Measurements from ENCODE around the gene SNX25. TPM values are rescaled to one million over a fixed set of nuclear protein-coding genes. Genes with fewer than 3 reads are reported as not detected.

SNX25 gene
- total RNA-seq, 2 experiments from 2014 or later: 12.4 to 14.3 TPM

GRCh38 chr4:185285632-185286393, 76.4 kb downstream of the SNX25 start:
- H3K36me3 Mint-ChIP-seq: peaks cover 15% of the 10 kb centered on the region
- H3K4me1 Mint-ChIP-seq: no peaks in the 10 kb centered on the region
- no peak overlapping the region for H3K27ac Mint-ChIP-seq
- H3K9me3 Mint-ChIP-seq: no peaks in the 10 kb centered on the region
- H3K27me3 Mint-ChIP-seq: no peaks in the 10 kb centered on the region
- DNase-seq: no peak
- no peak overlapping the region for H3K4me3 Mint-ChIP-seq

GRCh38 chr4:185286571-185286970, 77.2 kb downstream of the SNX25 start:
- H3K4me1 Mint-ChIP-seq: no peaks in the 10 kb centered on the region
- no peak overlapping the region for H3K4me3 Mint-ChIP-seq
- H3K9me3 Mint-ChIP-seq: no peaks in the 10 kb centered on the region
- no peak overlapping the region for H3K27ac Mint-ChIP-seq
- H3K27me3 Mint-ChIP-seq: no peaks in the 10 kb centered on the region
- H3K36me3 Mint-ChIP-seq: peaks cover 20% of the 10 kb centered on the region
- DNase-seq: no peak

GRCh38 chr4:185287031-185287430, 77.6 kb downstream of the SNX25 start:
- Mint-ChIP-seq H3K4me3 (no peak overlapping the region), H3K36me3 (peaks cover 25% of the 10 kb centered on the region), H3K27ac (no peak overlapping the region), H3K4me1 (no peaks in the 10 kb centered on the region), H3K9me3 (no peaks in the 10 kb centered on the region), H3K27me3 (no peaks in the 10 kb centered on the region)
- no peak for DNase-seq

GRCh38 chr4:185290018-185290607, 80.7 kb downstream of the SNX25 start:
- H3K27me3 Mint-ChIP-seq: no peaks in the 10 kb centered on the region
- no peaks in the 10 kb centered on the region for H3K9me3 Mint-ChIP-seq
- peaks cover 39% of the 10 kb centered on the region for H3K36me3 Mint-ChIP-seq
- H3K4me3 Mint-ChIP-seq: no peak overlapping the region
- H3K4me1 Mint-ChIP-seq: no peaks in the 10 kb centered on the region
- H3K27ac Mint-ChIP-seq: no peak overlapping the region
- DNase-seq: no peak

GRCh38 chr4:185290656-185291055, 81.3 kb downstream of the SNX25 start:
- Mint-ChIP-seq H3K4me3 (no peak overlapping the region), H3K4me1 (no peaks in the 10 kb centered on the region), H3K9me3 (no peaks in the 10 kb centered on the region), H3K27ac (no peak overlapping the region), H3K36me3 (peaks cover 42% of the 10 kb centered on the region), H3K27me3 (no peaks in the 10 kb centered on the region)
- no peak for DNase-seq

GRCh38 chr4:185293202-185293601, 83.8 kb downstream of the SNX25 start:
- no peak for DNase-seq
- Mint-ChIP-seq H3K27me3 (no peaks in the 10 kb centered on the region), H3K4me1 (no peaks in the 10 kb centered on the region), H3K36me3 (peaks cover 44% of the 10 kb centered on the region), H3K27ac (no peak overlapping the region), H3K9me3 (no peaks in the 10 kb centered on the region), H3K4me3 (no peak overlapping the region)

- Mint-ChIP-seq H3K4me3 (no peak overlapping the region), H3K27me3 (no peaks in the 10 kb centered on the region), H3K4me1 (no peaks in the 10 kb centered on the region), H3K27ac (no peak overlapping the region), H3K36me3 (peaks cover 26% of the 10 kb centered on the region), H3K9me3 (no peaks in the 10 kb centered on the region)
- DNase-seq: no peak
Observed at GRCh38 chr4:185296665-185297460, 87.5 kb downstream of the SNX25 start.

GRCh38 chr4:185298728-185299430, 89.5 kb downstream of the SNX25 start:
- no peaks in the 10 kb centered on the region for H3K4me1 Mint-ChIP-seq
- H3K4me3 Mint-ChIP-seq: no peak overlapping the region
- no peak for DNase-seq
- peaks cover 15% of the 10 kb centered on the region for H3K36me3 Mint-ChIP-seq
- no peaks in the 10 kb centered on the region for H3K9me3 Mint-ChIP-seq
- H3K27me3 Mint-ChIP-seq: no peaks in the 10 kb centered on the region
- H3K27ac Mint-ChIP-seq: no peak overlapping the region

GRCh38 chr4:185304541-185304940, 95.1 kb downstream of the SNX25 start:
- Mint-ChIP-seq H3K4me1 (peaks cover 3% of the 10 kb centered on the region), H3K36me3 (peaks cover 8% of the 10 kb centered on the region), H3K27ac (no peak overlapping the region), H3K4me3 (no peak overlapping the region), H3K9me3 (no peaks in the 10 kb centered on the region), H3K27me3 (no peaks in the 10 kb centered on the region)
- no peak for DNase-seq

- Mint-ChIP-seq H3K36me3 (peaks cover 8% of the 10 kb centered on the region), H3K4me3 (no peak overlapping the region), H3K4me1 (peaks cover 3% of the 10 kb centered on the region), H3K9me3 (no peaks in the 10 kb centered on the region), H3K27ac (no peak overlapping the region), H3K27me3 (no peaks in the 10 kb centered on the region)
- peak; percentile 8 for DNase-seq
Observed at GRCh38 chr4:185304944-185305690, 95.7 kb downstream of the SNX25 start.

- Mint-ChIP-seq H3K36me3 (peaks cover 8% of the 10 kb centered on the region), H3K4me1 (peaks cover 3% of the 10 kb centered on the region), H3K27me3 (no peaks in the 10 kb centered on the region), H3K27ac (no peak overlapping the region), H3K9me3 (no peaks in the 10 kb centered on the region), H3K4me3 (no peak overlapping the region)
- no peak for DNase-seq
Observed at GRCh38 chr4:185305979-185306442, 96.6 kb downstream of the SNX25 start.

- H3K27ac Mint-ChIP-seq: no peak overlapping the region
- no peaks in the 10 kb centered on the region for H3K27me3 Mint-ChIP-seq
Observed at GRCh38 chr4:185307136-185307950, 97.9 kb downstream of the SNX25 start.

GRCh38 chr4:185309770-185310169, 100.4 kb downstream of the SNX25 start:
- H3K27me3 Mint-ChIP-seq: no peaks in the 10 kb centered on the region
- H3K4me1 Mint-ChIP-seq: peaks cover 2% of the 10 kb centered on the region
- no peaks in the 10 kb centered on the region for H3K9me3 Mint-ChIP-seq
- no peak overlapping the region for H3K4me3 Mint-ChIP-seq
- H3K36me3 Mint-ChIP-seq: peaks cover 32% of the 10 kb centered on the region
- no peak for DNase-seq
- H3K27ac Mint-ChIP-seq: no peak overlapping the region

More at GRCh38 chr4:185307136-185307950, 97.9 kb downstream of the SNX25 start:
- no peak for DNase-seq
- Mint-ChIP-seq H3K4me3 (no peak overlapping the region), H3K9me3 (no peaks in the 10 kb centered on the region), H3K4me1 (peaks cover 3% of the 10 kb centered on the region), H3K36me3 (peaks cover 15% of the 10 kb centered on the region)

Data from activated naive CD8-positive, alpha-beta T cell treated with anti-CD3 and anti-CD28 coated beads for 36 hours (primary cell).